Testis (tissue), 2 donors: ENCODE results near the gene FAM78B.

Experiments used
- POLR2A ChIP-seq: fragments of 450-650 bp; IDR thresholded peaks from one replicate; pipeline ENCODE4 v1.6.1; 2017; ENCODE audit warnings: antibody characterized with exemption, mild to moderate bottlenecking, moderate library complexity
- TF ChIP-seq, protein P1 (sequence below), 3 experiments: fragments of 450-650 bp in 2 of 3; fragments of 200-600 bp in 1 of 3; sonication (generic) in 1 of 3; IDR thresholded peaks; one replicate each; pipeline ENCODE4 v1.5.1; 2016 to 2019; ENCODE audit warnings: antibody characterized with exemption in 3 of 3, mild to moderate bottlenecking in 2 of 3, moderate library complexity in 1 of 3

DNA sequence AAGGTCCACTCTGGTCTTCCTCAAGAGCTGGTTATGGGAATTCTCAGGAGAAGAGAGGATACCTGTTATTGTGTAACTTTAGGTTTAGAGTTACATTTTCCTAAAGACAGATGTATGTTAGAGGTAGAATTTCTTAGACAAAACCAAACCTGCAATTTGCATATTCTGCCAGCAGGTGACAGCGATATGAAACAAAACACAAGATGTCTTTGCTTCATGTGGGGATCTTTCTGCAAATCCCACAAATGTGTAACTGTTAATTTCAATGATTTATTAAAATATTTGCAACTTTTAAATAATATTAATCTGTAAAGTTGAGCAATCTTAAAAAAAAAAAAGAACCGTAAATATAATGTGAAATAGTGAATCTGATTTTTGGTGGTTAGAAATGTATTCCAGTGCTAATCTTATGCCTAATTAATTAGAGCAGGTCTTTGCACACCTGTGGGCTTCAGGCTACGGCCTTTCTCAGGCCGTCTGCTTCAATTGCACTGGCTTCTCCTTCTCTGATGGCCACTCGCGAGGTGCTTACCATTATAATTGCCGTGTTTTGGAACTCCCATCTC lies 33.4 kb downstream of the FAM78B start:
- TF ChIP-seq, protein P1, sequence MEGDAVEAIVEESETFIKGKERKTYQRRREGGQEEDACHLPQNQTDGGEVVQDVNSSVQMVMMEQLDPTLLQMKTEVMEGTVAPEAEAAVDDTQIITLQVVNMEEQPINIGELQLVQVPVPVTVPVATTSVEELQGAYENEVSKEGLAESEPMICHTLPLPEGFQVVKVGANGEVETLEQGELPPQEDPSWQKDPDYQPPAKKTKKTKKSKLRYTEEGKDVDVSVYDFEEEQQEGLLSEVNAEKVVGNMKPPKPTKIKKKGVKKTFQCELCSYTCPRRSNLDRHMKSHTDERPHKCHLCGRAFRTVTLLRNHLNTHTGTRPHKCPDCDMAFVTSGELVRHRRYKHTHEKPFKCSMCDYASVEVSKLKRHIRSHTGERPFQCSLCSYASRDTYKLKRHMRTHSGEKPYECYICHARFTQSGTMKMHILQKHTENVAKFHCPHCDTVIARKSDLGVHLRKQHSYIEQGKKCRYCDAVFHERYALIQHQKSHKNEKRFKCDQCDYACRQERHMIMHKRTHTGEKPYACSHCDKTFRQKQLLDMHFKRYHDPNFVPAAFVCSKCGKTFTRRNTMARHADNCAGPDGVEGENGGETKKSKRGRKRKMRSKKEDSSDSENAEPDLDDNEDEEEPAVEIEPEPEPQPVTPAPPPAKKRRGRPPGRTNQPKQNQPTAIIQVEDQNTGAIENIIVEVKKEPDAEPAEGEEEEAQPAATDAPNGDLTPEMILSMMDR (IDR thresholded peaks at IDR 0.05) = peak in 2 of 3 experiments; percentile 44 to 45
- TF ChIP-seq POLR2A = no peak
